GM21515 (cell line): ENCODE data around the gene SLC25A39.

Source experiments
- ATAC-seq: cut with Tn5 transposase; IDR thresholded peaks from one replicate; pipeline ENCODE4 v1.9.1; 2021; ENCODE audit not compliant: unreplicated experiment

The SLC25A39 gene

DNA sequence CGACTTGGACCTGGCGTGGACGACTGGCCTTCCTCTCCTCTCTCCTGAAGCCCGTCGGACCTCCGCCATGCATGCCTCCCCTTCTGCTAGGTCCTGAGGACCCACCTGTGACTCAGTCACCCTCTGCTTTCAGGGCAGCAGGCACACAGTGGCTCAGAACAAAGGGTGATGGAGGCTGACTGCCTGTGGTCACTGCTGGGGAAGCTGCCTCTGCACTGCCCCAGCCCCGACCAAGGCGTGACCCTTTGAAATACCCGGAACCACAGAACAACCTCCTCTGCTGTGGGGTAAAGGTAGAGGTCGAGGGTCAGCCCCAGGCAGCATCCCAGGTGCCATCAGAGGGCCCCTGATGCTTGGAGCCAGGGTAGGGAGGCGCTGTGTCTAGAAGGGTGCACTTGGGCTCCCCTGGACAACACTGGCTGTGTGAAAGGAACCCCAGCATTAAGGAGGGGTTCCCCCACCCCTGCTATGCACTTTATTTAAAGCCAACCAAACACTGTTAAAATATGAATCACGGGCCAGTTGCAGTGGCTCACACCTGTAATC, 44.2 kb downstream of the SLC25A39 start:
- ATAC-seq: no peak

GRCh38 chr17:44279666-44280391, 44.8 kb downstream of the SLC25A39 start:
- ATAC-seq: peak; percentile 74

DNA sequence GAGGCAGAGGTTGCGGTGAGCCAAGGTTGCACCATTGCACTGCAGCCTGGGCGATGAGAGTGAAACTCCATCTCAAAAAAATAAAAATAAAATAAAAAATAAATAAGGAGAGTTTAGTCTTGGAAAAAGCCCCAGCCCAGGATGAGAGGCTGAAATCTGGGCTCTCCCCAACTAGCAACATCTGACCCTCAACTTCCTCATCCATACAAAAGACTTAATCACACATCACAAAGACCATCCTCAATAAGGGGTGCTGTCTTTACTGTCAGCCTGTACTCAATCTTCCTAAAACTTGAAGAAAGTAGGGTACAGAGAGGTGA, 45.3 kb downstream of the SLC25A39 start:
- ATAC-seq: no peak

DNA sequence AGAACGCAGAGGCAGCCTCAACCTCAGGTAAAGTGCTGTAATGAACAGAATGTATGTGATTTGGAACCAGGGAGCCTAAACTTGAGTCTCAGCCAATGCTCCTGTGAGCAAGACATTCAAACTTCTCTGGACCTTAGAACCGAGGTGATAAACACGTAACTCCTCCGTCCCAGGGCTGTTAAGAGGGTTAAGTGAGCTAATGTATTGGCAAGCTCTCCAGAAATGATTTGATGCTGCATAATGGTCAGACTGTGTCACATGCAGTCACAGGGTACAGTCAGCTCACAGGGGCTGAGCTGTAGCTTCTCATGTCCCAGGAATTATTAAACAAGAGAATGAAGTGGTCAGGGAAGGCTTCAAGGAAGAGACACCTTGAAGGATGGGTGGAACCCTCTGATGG, 46.6 kb downstream of the SLC25A39 start:
- no peak for ATAC-seq

DNA sequence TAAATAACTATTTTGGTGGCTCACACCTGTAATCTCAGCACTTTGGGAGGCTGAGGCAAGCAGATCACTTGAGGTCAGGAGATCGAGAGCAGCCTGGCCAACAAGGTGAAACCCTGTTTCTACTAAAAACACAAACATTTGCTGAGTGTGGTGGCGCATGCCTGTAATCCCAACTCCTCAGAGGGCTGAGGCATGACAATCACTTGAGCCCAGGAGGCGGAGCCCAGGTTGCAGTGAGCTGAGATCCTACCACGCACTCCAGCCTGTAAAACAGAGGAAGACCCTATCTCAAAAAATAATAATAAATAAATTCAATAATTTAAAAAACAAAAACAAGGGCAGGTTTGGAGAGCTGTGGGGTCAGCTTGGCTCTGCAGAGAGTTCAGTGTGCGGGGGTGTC, 51.0 kb downstream of the SLC25A39 start:
- no peak for ATAC-seq

- ATAC-seq: no peak
These were observed 51.7 kb downstream of the SLC25A39 start for GRCh38 chr17:44272954-44273353.

GRCh38 chr17:44272321-44272951, 52.2 kb downstream of the SLC25A39 start:
- ATAC-seq: no peak
